ENCODE data around the gene CPB2. TPM values are rescaled to one million over a fixed set of nuclear protein-coding genes. Genes with fewer than 3 reads are reported as not detected.

CPB2 gene
- total and polyA plus RNA-seq, 9 of the 15 experiments (the other 6 are each of a cell fraction or from before 2014, with no cell fraction given): 0.03 to 0.16 (median 0.07) TPM; not detected in 6

GRCh38 chr13:46050771-46051170 lies 54.1 kb downstream of the CPB2 start:
- in situ Hi-C loops (cut with MboI): no loop called here
- Histone ChIP-seq H4K20me1 (replicated peaks; ENCODE audit: control insufficient read depth, insufficient read depth, low read length) (no peaks in the 10 kb centered on the region), H3K9me3 (replicated peaks; ENCODE audit: control insufficient read depth, insufficient read depth, low read depth, low read length) (no peaks in the 10 kb centered on the region), H3K4me1 (replicated peaks in 1 of 2; ENCODE audit: control insufficient read depth in 2 of 2, insufficient read depth in 2 of 2, low read length in 2 of 2) (no peaks in the 10 kb centered on the region), H3K4me2 (ENCODE audit: insufficient read depth, low read length) (peak overlapping the region; percentile 83), H3K9ac (ENCODE audit: insufficient read depth in 1 of 2, low read depth in 2 of 2, low read length in 2 of 2) (peak overlapping the region in 1 of 2 experiments; percentile 70; a peak in 1 of 4 replicates), H3K4me3 (peak overlapping the region; percentile 68), H3K9me1 (ENCODE audit: control insufficient read depth, insufficient read depth, low read length) (no peaks in the 10 kb centered on the region), H3K27ac (ENCODE audit: extremely low read depth, low read depth, low read length) (peak overlapping the region; percentile 17; the same call in 1 of the 3 replicates), H2AFZ (ENCODE audit: low read depth, low read length) (no peak overlapping the region), H3K79me2 (ENCODE audit: control insufficient read depth, insufficient read depth, low read length) (peaks cover 62% of the 10 kb centered on the region), H3K36me3 (ENCODE audit: control insufficient read depth, insufficient read depth, low read length) (no peaks in the 10 kb centered on the region), H3K27me3 (ENCODE audit: control insufficient read depth in 2 of 2, insufficient read depth in 2 of 2, low read length in 2 of 2) (no peaks in the 10 kb centered on the region)
- DNase-seq (ENCODE audit: extremely low read depth in 1 of 4, low spot score in 3 of 4) (no peak), FAIRE-seq (no peak), ATAC-seq (peak; percentile 27)
- BruUV-seq (replicated peaks): no TSS peak
- TF ChIP-seq ZNF12 (CRISPR knock-in tag; IDR thresholded peaks at IDR 0.05): no peak
- peak; percentile 44; the same call in 1 of the 2 replicates for TF ChIP-seq ZNF316 (IDR thresholded peaks at IDR 0.05)
- TF ChIP-seq BCOR (IDR thresholded peaks at IDR 0.05): no peak
- TF ChIP-seq C11orf30 (IDR thresholded peaks at IDR 0.05; ENCODE audit: low read depth): peak; percentile 20; the same call in 1 of the 2 replicates
- TF ChIP-seq KLF13 (tag; IDR thresholded peaks at IDR 0.05; ENCODE audit: borderline replicate concordance, low read depth): no peak
- TF ChIP-seq ZNF395 (CRISPR knock-in tag; IDR thresholded peaks at IDR 0.05): no peak
- no peak for TF ChIP-seq NR0B1 (IDR thresholded peaks at IDR 0.05; ENCODE audit: partially characterized antibody)
- no peak for TF ChIP-seq NELFE (IDR thresholded peaks at IDR 0.05; ENCODE audit: insufficient read depth, insufficient read length)
- TF ChIP-seq CUX1 (CRISPR knock-in tag; IDR thresholded peaks at IDR 0.05): no peak
- TF ChIP-seq MAFF (IDR thresholded peaks at IDR 0.05; ENCODE audit: low read length): no peak
- no peak for TF ChIP-seq ZKSCAN1 (IDR thresholded peaks at IDR 0.05; ENCODE audit: low read depth, low read length)
- TF ChIP-seq ZBTB17 (CRISPR knock-in tag; IDR thresholded peaks at IDR 0.05): no peak
- CTCF ChIA-PET (ENCODE audit: low intra/inter-chr PET ratio): interaction anchor here (0.6 kb wide), 1 partner anchor 270 kb away, joined by 3 read pairs; no protein-coding TSS in a partner anchor
- intact Hi-C loops (cut with micrococcal nuclease): loop anchor here (5.0 kb wide), 1 partner anchor 77 kb away; no protein-coding TSS in a partner anchor
- POLR2A ChIA-PET: interaction anchor here (0.7 kb wide), 1 partner anchor 481 kb away, joined by 4 read pairs; no protein-coding TSS in a partner anchor
